ENCODE data around the gene MLLT10. TPM values are rescaled to one million over a fixed set of nuclear protein-coding genes. Genes with fewer than 3 reads are reported as not detected.

Gene MLLT10
- total and polyA plus RNA-seq, 9 of the 15 experiments (the other 6 are each of a cell fraction or from before 2014, with no cell fraction given) = 18.8 to 81.4 (median 64.2) TPM

- TF ChIP-seq ZBTB11 (CRISPR knock-in tag; IDR thresholded peaks at IDR 0.05) = no peak
- TF ChIP-seq DEAF1 (CRISPR knock-in tag; IDR thresholded peaks at IDR 0.05) = no peak
- TF ChIP-seq ESRRA (IDR thresholded peaks at IDR 0.05; ENCODE audit: borderline replicate concordance, low read depth) = no peak
- TF ChIP-seq TBP (optimal IDR thresholded peaks at IDR 0.05; ENCODE audit: low read depth, low read length) = no peak
- no peak for TF ChIP-seq ADNP (tag; IDR thresholded peaks at IDR 0.05)
- TF ChIP-seq XRCC5 (IDR thresholded peaks at IDR 0.05; ENCODE audit: low read depth, low read length) = no peak
- 0 out of 2 replicates have a peak, but pooled peaks have one; percentile 9 for TF ChIP-seq GABPA (tag; conservative IDR thresholded peaks at IDR 0.05; ENCODE audit: low read depth)
Measured at GRCh38 chr10:21495002-21495751, 38.9 kb upstream of the MLLT10 start (continued).
